SK-N-SH treated with all-trans-retinoic acid at 6 μM for 48 hours (cell line): ENCODE results near the gene HTR6.
"Not testable (repeated sequence)": the region's sequence is repeated elsewhere in the genome, so short reads cannot be mapped to it uniquely, and the experiment has no call there.

Source experiments
- ARNTL ChIP-seq: fragments of 450-650 bp; formaldehyde crosslinking; IDR thresholded peaks from 2 replicates; pipeline ENCODE4 v1.5.0; 2020; ENCODE audit warnings: low read depth, mild to moderate bottlenecking, moderate library complexity, borderline replicate concordance
- BACH2 ChIP-seq: fragments of 250-450 bp; sonication (Bioruptor Pico); IDR thresholded peaks from 2 replicates; pipeline ENCODE4 v1.9.0; 2021; ENCODE audit warnings: mild to moderate bottlenecking, borderline replicate concordance
- CSRNP3 ChIP-seq: fragments of 250-450 bp; sonication (Bioruptor Pico); IDR thresholded peaks from 2 replicates; pipeline ENCODE4 v1.5.1; 2021; ENCODE audit warnings: mild to moderate bottlenecking, moderate library complexity
- GLIS3 ChIP-seq: fragments of 250-450 bp; sonication (Bioruptor Pico); IDR thresholded peaks from 2 replicates; pipeline ENCODE4 v1.5.0; 2020; ENCODE audit warnings: mild to moderate bottlenecking, moderate library complexity
- PATZ1 ChIP-seq: fragments of 250-450 bp; sonication (Bioruptor Pico); IDR thresholded peaks from 2 replicates; pipeline ENCODE4 v1.8.0; 2020; ENCODE audit warnings: mild to moderate bottlenecking, moderate library complexity, borderline replicate concordance
- PPARA ChIP-seq: fragments of 250-450 bp; sonication (Bioruptor Pico); IDR thresholded peaks from 2 replicates; pipeline ENCODE4 v1.5.0; 2020; ENCODE audit warnings: mild to moderate bottlenecking, borderline replicate concordance
- RARB ChIP-seq: fragments of 250-450 bp; sonication (Bioruptor Pico); IDR thresholded peaks from 2 replicates; pipeline ENCODE4 v1.8.0; 2021; ENCODE audit warnings: mild to moderate bottlenecking, moderate library complexity
- TOX ChIP-seq: fragments of 250-450 bp; sonication (Bioruptor Pico); IDR thresholded peaks from 2 replicates; pipeline ENCODE4 v1.8.0; 2021; ENCODE audit warnings: mild to moderate bottlenecking, moderate library complexity, borderline replicate concordance
- ZFP3 ChIP-seq: fragments of 250-450 bp; sonication (Bioruptor Pico); IDR thresholded peaks from 2 replicates; pipeline ENCODE4 v1.5.0; 2020; ENCODE audit warnings: mild to moderate bottlenecking, moderate library complexity
- ZNF565 ChIP-seq: fragments of 450-650 bp; formaldehyde crosslinking; conservative IDR thresholded peaks from 2 replicates; pipeline ENCODE4 v1.5.0; 2020; ENCODE audit warnings: low read depth, mild to moderate bottlenecking, moderate library complexity
- TF ChIP-seq, protein P1 (sequence below): fragments of 250-450 bp; sonication (Bioruptor Pico); IDR thresholded peaks from 2 replicates; pipeline ENCODE4 v1.5.0; 2020; ENCODE audit warnings: mild to moderate bottlenecking, moderate library complexity
- TF ChIP-seq, protein P2 (sequence below): fragments of 250-450 bp; sonication (Bioruptor Pico); IDR thresholded peaks from 2 replicates; pipeline ENCODE4 v1.5.1; 2020; ENCODE audit warnings: low read depth, mild to moderate bottlenecking, moderate library complexity

GRCh38 chr1:19630192-19630591 is 34.5 kb upstream of the HTR6 start:
- not testable (repeated sequence) for TF ChIP-seq PATZ1, RARB, ARNTL, TOX, ZNF565, CSRNP3, ZFP3, PPARA, GLIS3, BACH2 (CRISPR knock-in tag)
- TF ChIP-seq, protein P1, sequence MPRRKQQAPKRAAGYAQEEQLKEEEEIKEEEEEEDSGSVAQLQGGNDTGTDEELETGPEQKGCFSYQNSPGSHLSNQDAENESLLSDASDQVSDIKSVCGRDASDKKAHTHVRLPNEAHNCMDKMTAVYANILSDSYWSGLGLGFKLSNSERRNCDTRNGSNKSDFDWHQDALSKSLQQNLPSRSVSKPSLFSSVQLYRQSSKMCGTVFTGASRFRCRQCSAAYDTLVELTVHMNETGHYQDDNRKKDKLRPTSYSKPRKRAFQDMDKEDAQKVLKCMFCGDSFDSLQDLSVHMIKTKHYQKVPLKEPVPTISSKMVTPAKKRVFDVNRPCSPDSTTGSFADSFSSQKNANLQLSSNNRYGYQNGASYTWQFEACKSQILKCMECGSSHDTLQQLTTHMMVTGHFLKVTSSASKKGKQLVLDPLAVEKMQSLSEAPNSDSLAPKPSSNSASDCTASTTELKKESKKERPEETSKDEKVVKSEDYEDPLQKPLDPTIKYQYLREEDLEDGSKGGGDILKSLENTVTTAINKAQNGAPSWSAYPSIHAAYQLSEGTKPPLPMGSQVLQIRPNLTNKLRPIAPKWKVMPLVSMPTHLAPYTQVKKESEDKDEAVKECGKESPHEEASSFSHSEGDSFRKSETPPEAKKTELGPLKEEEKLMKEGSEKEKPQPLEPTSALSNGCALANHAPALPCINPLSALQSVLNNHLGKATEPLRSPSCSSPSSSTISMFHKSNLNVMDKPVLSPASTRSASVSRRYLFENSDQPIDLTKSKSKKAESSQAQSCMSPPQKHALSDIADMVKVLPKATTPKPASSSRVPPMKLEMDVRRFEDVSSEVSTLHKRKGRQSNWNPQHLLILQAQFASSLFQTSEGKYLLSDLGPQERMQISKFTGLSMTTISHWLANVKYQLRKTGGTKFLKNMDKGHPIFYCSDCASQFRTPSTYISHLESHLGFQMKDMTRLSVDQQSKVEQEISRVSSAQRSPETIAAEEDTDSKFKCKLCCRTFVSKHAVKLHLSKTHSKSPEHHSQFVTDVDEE = not testable (repeated sequence)
- TF ChIP-seq, protein P2, sequence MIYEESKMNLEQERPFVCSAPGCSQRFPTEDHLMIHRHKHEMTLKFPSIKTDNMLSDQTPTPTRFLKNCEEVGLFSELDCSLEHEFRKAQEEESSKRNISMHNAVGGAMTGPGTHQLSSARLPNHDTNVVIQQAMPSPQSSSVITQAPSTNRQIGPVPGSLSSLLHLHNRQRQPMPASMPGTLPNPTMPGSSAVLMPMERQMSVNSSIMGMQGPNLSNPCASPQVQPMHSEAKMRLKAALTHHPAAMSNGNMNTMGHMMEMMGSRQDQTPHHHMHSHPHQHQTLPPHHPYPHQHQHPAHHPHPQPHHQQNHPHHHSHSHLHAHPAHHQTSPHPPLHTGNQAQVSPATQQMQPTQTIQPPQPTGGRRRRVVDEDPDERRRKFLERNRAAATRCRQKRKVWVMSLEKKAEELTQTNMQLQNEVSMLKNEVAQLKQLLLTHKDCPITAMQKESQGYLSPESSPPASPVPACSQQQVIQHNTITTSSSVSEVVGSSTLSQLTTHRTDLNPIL = not testable (repeated sequence)
